K562 (cell line): Measurements from ENCODE around the gene HOXD13. TPM values are rescaled to one million over a fixed set of nuclear protein-coding genes. Genes with fewer than 3 reads are reported as not detected.

ENCODE experiments used
- CBX1 ChIP-seq: sonication (generic); IDR thresholded peaks from 2 replicates; pipeline ENCODE4 v1.6.1; 2016; ENCODE audit warnings: antibody characterized with exemption, low read depth, mild to moderate bottlenecking
- GATA2 ChIP-seq: sonication (generic); formaldehyde crosslinking; IDR thresholded peaks from 2 replicates; pipeline ENCODE4 v1.4.0; 2020; ENCODE audit warnings: mild to moderate bottlenecking, missing genetic modification reagents
- KDM2B ChIP-seq: fragments of 250-450 bp; sonication (Bioruptor Pico); IDR thresholded peaks from 2 replicates; pipeline ENCODE4 v1.8.0; 2021; ENCODE audit warnings: mild to moderate bottlenecking, moderate library complexity
- KHSRP ChIP-seq: fragments of 450-650 bp; IDR thresholded peaks from 2 replicates; pipeline ENCODE4 v1.6.1; 2017
- NRF1 ChIP-seq, 2 experiments: fragments of 450-650 bp; IDR thresholded peaks in 1 of 2; conservative IDR thresholded peaks in 1 of 2; 2 replicates each; pipeline ENCODE4 v1.6.1; 2014; ENCODE audit warnings: mild to moderate bottlenecking in 2 of 2
- POLR2H ChIP-seq: IDR thresholded peaks from 2 replicates; pipeline ENCODE4 v1.6.1; 2016; ENCODE audit warnings: missing genetic modification characterization, low read depth, mild to moderate bottlenecking, control low read depth, missing compliant biosample characterization, moderate library complexity
- PYGO2 ChIP-seq: fragments of 450-650 bp; IDR thresholded peaks from 2 replicates; pipeline ENCODE4 v1.6.1; 2016; ENCODE audit warnings: mild to moderate bottlenecking, missing genetic modification characterization, moderate library complexity, missing compliant biosample characterization
- SNAPC5 ChIP-seq: fragments of 250-450 bp; sonication (Bioruptor Pico); IDR thresholded peaks from 2 replicates; pipeline ENCODE4 v1.8.0; 2021; ENCODE audit warnings: moderate library complexity, mild to moderate bottlenecking, inconsistent platforms
- SREBF2 ChIP-seq: sonication (generic); formaldehyde crosslinking; IDR thresholded peaks from 2 replicates; pipeline ENCODE4 v1.4.0; 2020; ENCODE audit warnings: mild to moderate bottlenecking, missing genetic modification reagents
- TFAM ChIP-seq: fragments of 250-450 bp; sonication (Bioruptor Pico); conservative IDR thresholded peaks from 2 replicates; pipeline ENCODE4 v1.5.0; 2021; ENCODE audit warnings: mild to moderate bottlenecking, moderate library complexity
- XRCC5 ChIP-seq: fragments of 200-400 bp; formaldehyde crosslinking; IDR thresholded peaks from 2 replicates; pipeline ENCODE4 v1.6.1; 2017; ENCODE audit warnings: low read depth, mild to moderate bottlenecking, low read length
- ZBTB43 ChIP-seq: sonication (generic); formaldehyde crosslinking; IDR thresholded peaks from 2 replicates; pipeline ENCODE4 v1.8.0; 2023; ENCODE audit warnings: mild to moderate bottlenecking, missing genetic modification reagents
- ZMIZ1 ChIP-seq, 2 experiments: fragments of 150-350 bp in 1 of 2; IDR thresholded peaks; 2 replicates each; pipeline ENCODE4 v1.6.1; 2012 to 2016; ENCODE audit warnings: low read depth in 2 of 2, low read length in 2 of 2, mild to moderate bottlenecking in 1 of 2, moderate library complexity in 1 of 2
- ZNF384 ChIP-seq: IDR thresholded peaks from 2 replicates; pipeline ENCODE4 v1.6.1; 2012; ENCODE audit warnings: low read depth, low read length, improper control_type of control experiment
- ZNF512 ChIP-seq: IDR thresholded peaks from 2 replicates; pipeline ENCODE4 v1.6.1; 2016; ENCODE audit warnings: missing genetic modification characterization, missing compliant biosample characterization
- ZNF644 ChIP-seq: fragments of 200-800 bp; sonication (Bioruptor generic); IDR thresholded peaks from 2 replicates; pipeline ENCODE4 v1.6.1; 2016; ENCODE audit warnings: low read depth, missing genetic modification characterization, missing compliant biosample characterization
- ZNF778 ChIP-seq: fragments of 450-650 bp; formaldehyde crosslinking; IDR thresholded peaks from 2 replicates; pipeline ENCODE4 v1.4.0; 2020; ENCODE audit warnings: mild to moderate bottlenecking, moderate library complexity
- polyA plus RNA-seq, 8 experiments: library from polyadenylated mRNA; depleted of rRNA in 4 of 8; stranded (reverse) in 5 of 8; unstranded in 3 of 8; fragments of >200 nt; fragmentation: Nextera tagmentation in 2 of 8; fragmentation: Illumina TruSeq in 1 of 8; extraction: Ambion mirVana in 2 of 8; extraction: Trizol in 1 of 8; gene quantifications; 2 replicates each; pipeline versions ENCODE4 v1.2.1 to v1.2.3, GENCODE V29; 2011 to 2014; ENCODE audit warnings: inconsistent platforms in 1 of 8, missing spikeins in 1 of 8
- total RNA-seq, 7 experiments: library from RNA; depleted of rRNA in 6 of 7; stranded (reverse); fragments of >200 nt in 6 of 7; fragmentation: Illumina TruSeq in 2 of 7; extraction: Trizol in 2 of 7; gene quantifications; 2 replicates each; pipeline versions ENCODE4 v1.2.1 to v1.2.3, GENCODE V29; 2011 to 2021; ENCODE audit warnings: low replicate concordance in 1 of 7
- TF ChIP-seq, protein P1 (sequence below): fragments of 150-350 bp; IDR thresholded peaks from 2 replicates; pipeline ENCODE4 v1.6.1; 2014; ENCODE audit warnings: low read depth, mild to moderate bottlenecking, low read length, borderline replicate concordance

HOXD13 gene
- total and polyA plus RNA-seq, 9 of the 15 experiments (the other 6 are each of a cell fraction or from before 2014, with no cell fraction given), result 0.03 to 0.04 TPM; not detected in 7

DNA sequence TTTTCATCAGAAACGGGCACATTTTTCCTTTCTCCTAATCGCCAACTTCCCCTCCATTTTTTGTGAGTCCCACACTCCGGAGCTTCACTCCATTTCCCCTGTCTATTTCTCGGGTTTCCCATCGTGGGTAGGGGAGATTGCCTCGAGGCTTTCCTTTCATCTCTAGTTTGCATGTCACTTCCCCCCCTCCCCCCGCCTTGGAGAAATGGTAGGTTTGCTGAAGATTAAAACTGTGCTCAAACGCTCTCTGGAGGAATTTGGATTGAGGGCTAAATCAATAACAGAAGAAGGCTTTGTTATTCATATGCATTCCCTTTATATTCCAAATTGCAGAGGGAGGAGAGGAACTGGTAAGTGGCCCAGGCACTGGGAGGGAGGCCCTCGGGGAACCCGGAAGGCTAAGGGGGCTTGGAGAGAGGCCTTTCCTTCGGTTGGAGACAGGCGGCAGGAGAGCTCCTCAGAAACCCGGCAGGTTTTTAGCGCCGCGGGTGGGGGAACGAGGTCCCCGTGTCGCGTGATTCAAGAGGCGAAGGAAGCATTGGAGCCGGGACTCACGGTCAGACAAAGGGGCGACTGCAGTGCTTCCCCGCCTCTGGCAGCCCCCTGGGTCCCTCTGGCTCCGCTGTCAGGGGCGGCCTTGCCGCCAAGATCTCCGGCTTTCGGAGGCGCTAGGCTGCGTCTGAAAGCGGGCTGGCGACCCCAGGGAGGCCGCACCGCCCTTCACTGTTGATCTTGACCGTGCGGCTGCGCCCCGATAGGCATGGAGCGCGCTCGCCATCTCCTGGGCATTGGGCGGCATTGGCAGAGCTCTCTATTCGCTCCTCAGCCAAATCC is 4.7 kb downstream of the HOXD13 start (continued):
- TF ChIP-seq GATA2 (CRISPR knock-in tag) (no peak), POLR2H (no peak), CBX1 (no peak), KDM2B (no peak), XRCC5 (peak; percentile 62; the same call in 1 of the 2 replicates), SREBF2 (CRISPR knock-in tag) (no peak), ZMIZ1 (IDR thresholded peaks at IDR 0.05; ENCODE audit: low read depth in 2 of 2, low read length in 2 of 2) (no peak), ZNF512 (tag) (peak; percentile 46; the same call in 1 of the 2 replicates), SNAPC5 (CRISPR knock-in tag) (no peak), TFAM (CRISPR knock-in tag) (no peak), ZBTB43 (CRISPR knock-in tag) (no peak), NRF1 (conservative IDR thresholded peaks at IDR 0.05 in 1 of 2, IDR thresholded peaks at IDR 0.05 in 1 of 2) (peak; percentile 76 to 80), ZNF644 (tag) (no peak), ZNF384 (no peak), KHSRP (no peak), ZNF778 (no peak), PYGO2 (no peak)
- TF ChIP-seq, protein P1, sequence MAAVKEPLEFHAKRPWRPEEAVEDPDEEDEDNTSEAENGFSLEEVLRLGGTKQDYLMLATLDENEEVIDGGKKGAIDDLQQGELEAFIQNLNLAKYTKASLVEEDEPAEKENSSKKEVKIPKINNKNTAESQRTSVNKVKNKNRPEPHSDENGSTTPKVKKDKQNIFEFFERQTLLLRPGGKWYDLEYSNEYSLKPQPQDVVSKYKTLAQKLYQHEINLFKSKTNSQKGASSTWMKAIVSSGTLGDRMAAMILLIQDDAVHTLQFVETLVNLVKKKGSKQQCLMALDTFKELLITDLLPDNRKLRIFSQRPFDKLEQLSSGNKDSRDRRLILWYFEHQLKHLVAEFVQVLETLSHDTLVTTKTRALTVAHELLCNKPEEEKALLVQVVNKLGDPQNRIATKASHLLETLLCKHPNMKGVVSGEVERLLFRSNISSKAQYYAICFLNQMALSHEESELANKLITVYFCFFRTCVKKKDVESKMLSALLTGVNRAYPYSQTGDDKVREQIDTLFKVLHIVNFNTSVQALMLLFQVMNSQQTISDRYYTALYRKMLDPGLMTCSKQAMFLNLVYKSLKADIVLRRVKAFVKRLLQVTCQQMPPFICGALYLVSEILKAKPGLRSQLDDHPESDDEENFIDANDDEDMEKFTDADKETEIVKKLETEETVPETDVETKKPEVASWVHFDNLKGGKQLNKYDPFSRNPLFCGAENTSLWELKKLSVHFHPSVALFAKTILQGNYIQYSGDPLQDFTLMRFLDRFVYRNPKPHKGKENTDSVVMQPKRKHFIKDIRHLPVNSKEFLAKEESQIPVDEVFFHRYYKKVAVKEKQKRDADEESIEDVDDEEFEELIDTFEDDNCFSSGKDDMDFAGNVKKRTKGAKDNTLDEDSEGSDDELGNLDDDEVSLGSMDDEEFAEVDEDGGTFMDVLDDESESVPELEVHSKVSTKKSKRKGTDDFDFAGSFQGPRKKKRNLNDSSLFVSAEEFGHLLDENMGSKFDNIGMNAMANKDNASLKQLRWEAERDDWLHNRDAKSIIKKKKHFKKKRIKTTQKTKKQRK, result no peak
